SU-DHL-6 (cell line): ENCODE data around the gene RRP12.

Experiments
- H2AFZ ChIP-seq: fragments of 200-600 bp; sonication (generic); 2 replicates; pipeline ENCODE4 v1.6.1; 2014; ENCODE audit warnings: low read depth, mild to moderate bottlenecking, moderate library complexity, mixed read lengths, antibody characterized with exemption, low read length; ENCODE audit not compliant: severe bottlenecking
- H3F3A ChIP-seq: fragments of 200-600 bp; shearing (Covaris generic); 2 replicates; pipeline ENCODE4 v1.6.0; 2016; ENCODE audit warnings: antibody characterized with exemption, mild to moderate bottlenecking; ENCODE audit not compliant: insufficient read depth
- H3K27ac ChIP-seq: fragments of 200-600 bp; sonication (generic); 2 replicates; pipeline ENCODE4 v1.5.1; 2016; ENCODE audit warnings: low read depth, mild to moderate bottlenecking, low read length, moderate library complexity, mixed read lengths
- H3K27me3 ChIP-seq: fragments of 200-600 bp; sonication (generic), shearing (Covaris generic); 2 replicates; pipeline ENCODE4 v1.6.0; 2014; ENCODE audit warnings: mild to moderate bottlenecking, low read length
- H3K36me3 ChIP-seq: fragments of 200-600 bp; sonication (generic); 2 replicates; pipeline ENCODE4 v1.6.1; 2014; ENCODE audit warnings: mild to moderate bottlenecking, low read length, mixed read lengths
- H3K4me2 ChIP-seq: fragments of 300-600, 200-600 bp; shearing (Covaris generic), sonication (generic); 2 replicates; pipeline ENCODE4 v1.6.0; 2014; ENCODE audit warnings: low read length, low read depth, mild to moderate bottlenecking; ENCODE audit not compliant: poor library complexity, severe bottlenecking
- H3K4me3 ChIP-seq: fragments of 200-600 bp; sonication (generic); 2 replicates; pipeline ENCODE4 v1.5.1; 2014; ENCODE audit warnings: antibody characterized with exemption, low read length, mild to moderate bottlenecking, mixed read lengths; ENCODE audit not compliant: insufficient read depth, poor library complexity, severe bottlenecking
- H3K79me2 ChIP-seq: fragments of 200-600 bp; sonication (generic); 2 replicates; pipeline ENCODE4 v1.6.1; 2014; ENCODE audit warnings: mild to moderate bottlenecking, low read length, moderate library complexity; ENCODE audit not compliant: insufficient read depth
- H3K9ac ChIP-seq: fragments of 200-600 bp; sonication (generic); 2 replicates; pipeline ENCODE4 v1.7.0; 2014; ENCODE audit warnings: mild to moderate bottlenecking, low read length
- H3K9me2 ChIP-seq: fragments of 200-600 bp; sonication (generic); replicated peaks from 2 replicates; pipeline ENCODE4 v1.6.1; 2014; ENCODE audit warnings: low read length; ENCODE audit not compliant: insufficient read depth
- H3K9me3 ChIP-seq: fragments of 200-600 bp; sonication (generic); 2 replicates; pipeline ENCODE4 v1.6.1; 2014; ENCODE audit warnings: low read length, mixed read lengths; ENCODE audit not compliant: insufficient read depth
- H4K20me1 ChIP-seq: fragments of 200-600 bp; sonication (generic); 2 replicates; pipeline ENCODE4 v1.6.1; 2014; ENCODE audit warnings: low read depth, mild to moderate bottlenecking, antibody characterized with exemption, low read length, moderate library complexity, mixed read lengths
- CTCF ChIP-seq: fragments of 200-600 bp; sonication (generic); IDR thresholded peaks from one replicate; pipeline ENCODE4 v1.5.1; 2017; ENCODE audit warnings: antibody characterized with exemption, mild to moderate bottlenecking, low read length, moderate library complexity; ENCODE audit not compliant: insufficient read depth, poor library complexity, severe bottlenecking
- EZH2phosphoT487 ChIP-seq: fragments of 200-600 bp; sonication (generic), shearing (Covaris generic); conservative IDR thresholded peaks from 2 replicates; pipeline ENCODE4 v1.6.1; 2018; ENCODE audit warnings: mild to moderate bottlenecking, antibody characterized with exemption, low read length, moderate library complexity, mixed read lengths

Gene RRP12

GRCh38 chr10:97321032-97321803 is 79.9 kb downstream of the RRP12 start:
- no peak overlapping the region for H3K27ac ChIP-seq
- H3F3A ChIP-seq, result 0 out of 2 replicates have a peak, but pooled peaks cover 2% of the 10 kb centered on the region
- no peaks in the 10 kb centered on the region for H3K9me3 ChIP-seq
- peak overlapping the region; percentile 79 for H3K4me2 ChIP-seq
- H3K36me3 ChIP-seq, result no peaks in the 10 kb centered on the region
- H3K27me3 ChIP-seq, result no peaks in the 10 kb centered on the region
- no peak overlapping the region for H3K9ac ChIP-seq
- no peak overlapping the region for H2AFZ ChIP-seq
- H3K9me2 ChIP-seq, result no peaks in the 10 kb centered on the region
- no peaks in the 10 kb centered on the region for H3K79me2 ChIP-seq
- no peak overlapping the region for H3K4me3 ChIP-seq
- no peaks in the 10 kb centered on the region for H4K20me1 ChIP-seq
- TF ChIP-seq CTCF (no peak), EZH2phosphoT487 (no peak)

GRCh38 chr10:97320480-97321031 is 80.6 kb downstream of the RRP12 start:
- no peaks in the 10 kb centered on the region for H3K79me2 ChIP-seq

GRCh38 chr10:97319671-97320479 is 81.3 kb downstream of the RRP12 start:
- H3K27me3 ChIP-seq, result no peaks in the 10 kb centered on the region
- H3K79me2 ChIP-seq, result no peaks in the 10 kb centered on the region
- no peak overlapping the region for H3K27ac ChIP-seq
- peak overlapping the region; percentile 34 for H2AFZ ChIP-seq
- no peak for TF ChIP-seq CTCF
- TF ChIP-seq EZH2phosphoT487, result 0 out of 2 replicates have a peak, but pooled peaks have one; percentile 48
- H3K9me3 ChIP-seq, result no peaks in the 10 kb centered on the region
- no peaks in the 10 kb centered on the region for H4K20me1 ChIP-seq
- peak overlapping the region; percentile 79 for H3K4me2 ChIP-seq
- H3F3A ChIP-seq, result 0 out of 2 replicates have a peak, but pooled peaks cover 2% of the 10 kb centered on the region
- no peaks in the 10 kb centered on the region for H3K36me3 ChIP-seq
- peak overlapping the region; percentile 76 for H3K4me3 ChIP-seq
- H3K9me2 ChIP-seq, result no peaks in the 10 kb centered on the region
- H3K9ac ChIP-seq, result peak overlapping the region; percentile 68

More at GRCh38 chr10:97320480-97321031, 80.6 kb downstream of the RRP12 start:
- Histone ChIP-seq H3K9me3 (no peaks in the 10 kb centered on the region), H3K4me2 (peak overlapping the region; percentile 79), H3K9ac (peak overlapping the region; percentile 68; the same call in 1 of the 2 replicates), H3K9me2 (no peaks in the 10 kb centered on the region), H3F3A (0 out of 2 replicates have a peak, but pooled peaks cover 2% of the 10 kb centered on the region), H3K27ac (no peak overlapping the region), H3K27me3 (no peaks in the 10 kb centered on the region), H3K4me3 (peak overlapping the region; percentile 76), H2AFZ (peak overlapping the region; percentile 34), H3K36me3 (no peaks in the 10 kb centered on the region), H4K20me1 (no peaks in the 10 kb centered on the region)
- TF ChIP-seq EZH2phosphoT487 (no peak), CTCF (no peak)
